Measurements from ENCODE around the gene CFAP46. TPM values are rescaled to one million over a fixed set of nuclear protein-coding genes. Genes with fewer than 3 reads are reported as not detected.

CFAP46 gene
- polyA plus RNA-seq, 3 donors = 0.07 TPM; not detected in 2

DNA sequence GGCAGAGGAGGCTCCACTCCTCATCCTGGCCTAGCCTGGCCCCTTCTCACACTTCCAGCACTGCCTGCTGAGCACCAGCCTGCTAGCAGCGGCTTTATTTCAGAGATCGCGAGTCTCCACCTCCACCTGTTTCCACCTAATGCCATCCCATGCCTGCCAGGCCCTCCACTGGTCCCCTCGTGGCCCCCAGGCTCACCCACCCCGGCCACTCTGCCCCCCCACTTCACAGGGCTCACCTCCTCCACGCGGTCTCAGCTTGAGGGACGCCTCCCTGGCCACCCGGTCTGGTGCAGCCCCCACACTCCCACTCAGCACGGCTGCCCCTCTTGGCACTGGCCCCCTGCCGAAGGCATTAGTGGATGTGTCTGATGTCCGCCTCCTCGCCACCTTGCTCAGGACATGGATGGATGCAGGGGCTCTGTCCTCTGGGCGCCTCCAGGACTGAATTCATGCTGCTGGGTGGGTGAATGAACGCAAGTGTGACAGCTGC is 152.7 kb downstream of the CFAP46 start:
- H3K27me3 ChIP-seq (ENCODE audit: control insufficient read depth in 2 of 2, insufficient read depth in 2 of 2, low read length in 2 of 2) = peaks cover 2 to 37% of the 10 kb centered on the region in 2 donors
- no peaks in the 10 kb centered on the region for H3K79me2 ChIP-seq (ENCODE audit: insufficient read depth, low read length)
- no peak for DNase-seq
- H3K4me3 ChIP-seq (replicated peaks in 1 of 3; ENCODE audit: low read depth in 2 of 3, low read length in 3 of 3) = no peak overlapping the region
- Mint-ChIP-seq H3K36me3 (no peaks in the 10 kb centered on the region), H3K9me3 (peaks cover 0 to 10% (median 0%) of the 10 kb centered on the region in 7 donors), H3K27ac (no peak overlapping the region), H3K27me3 (ENCODE audit: low read depth in 3 of 3) (peaks cover 27 to 63% (median 43%) of the 10 kb centered on the region in 3 donors), H3K4me1 (no peaks in the 10 kb centered on the region), H3K4me3 (peak overlapping the region in 1 of 2 donors; percentile 62)
- H3K27ac ChIP-seq (ENCODE audit: low read depth in 1 of 2, low read length in 2 of 2) = no peak overlapping the region
- intact Hi-C loops (cut with micrococcal nuclease) = no loop called here
- H3K9ac ChIP-seq (ENCODE audit: insufficient read depth, low read length, poor library complexity, severe bottlenecking) = no peak overlapping the region
- WGBS (ENCODE audit: insufficient coverage) = 71% methylated on average over 12 of the region's 15 CpGs
- H3K4me2 ChIP-seq (replicated peaks; ENCODE audit: extremely low read depth, low read length, poor library complexity, severe bottlenecking) = no peak overlapping the region
- no peaks in the 10 kb centered on the region for H3K4me1 ChIP-seq (ENCODE audit: control insufficient read depth in 1 of 2, insufficient read depth in 2 of 2, low read length in 2 of 2)
- H2AFZ ChIP-seq (ENCODE audit: insufficient read depth, low read depth, low read length, poor library complexity, severe bottlenecking) = no peak overlapping the region
- no peaks in the 10 kb centered on the region for H3K36me3 ChIP-seq (replicated peaks in 1 of 2; ENCODE audit: control insufficient read depth in 1 of 2, insufficient read depth in 2 of 2, low read length in 2 of 2)
- TF ChIP-seq, protein P1, sequence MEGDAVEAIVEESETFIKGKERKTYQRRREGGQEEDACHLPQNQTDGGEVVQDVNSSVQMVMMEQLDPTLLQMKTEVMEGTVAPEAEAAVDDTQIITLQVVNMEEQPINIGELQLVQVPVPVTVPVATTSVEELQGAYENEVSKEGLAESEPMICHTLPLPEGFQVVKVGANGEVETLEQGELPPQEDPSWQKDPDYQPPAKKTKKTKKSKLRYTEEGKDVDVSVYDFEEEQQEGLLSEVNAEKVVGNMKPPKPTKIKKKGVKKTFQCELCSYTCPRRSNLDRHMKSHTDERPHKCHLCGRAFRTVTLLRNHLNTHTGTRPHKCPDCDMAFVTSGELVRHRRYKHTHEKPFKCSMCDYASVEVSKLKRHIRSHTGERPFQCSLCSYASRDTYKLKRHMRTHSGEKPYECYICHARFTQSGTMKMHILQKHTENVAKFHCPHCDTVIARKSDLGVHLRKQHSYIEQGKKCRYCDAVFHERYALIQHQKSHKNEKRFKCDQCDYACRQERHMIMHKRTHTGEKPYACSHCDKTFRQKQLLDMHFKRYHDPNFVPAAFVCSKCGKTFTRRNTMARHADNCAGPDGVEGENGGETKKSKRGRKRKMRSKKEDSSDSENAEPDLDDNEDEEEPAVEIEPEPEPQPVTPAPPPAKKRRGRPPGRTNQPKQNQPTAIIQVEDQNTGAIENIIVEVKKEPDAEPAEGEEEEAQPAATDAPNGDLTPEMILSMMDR (IDR thresholded peaks at IDR 0.05) = no peak
- no peaks in the 10 kb centered on the region for H3K9me3 ChIP-seq (replicated peaks in 1 of 2; ENCODE audit: control insufficient read depth in 1 of 2, insufficient read depth in 1 of 2, low read length in 2 of 2)
- H4K20me1 ChIP-seq (ENCODE audit: insufficient read depth, low read length) = no peaks in the 10 kb centered on the region

DNA sequence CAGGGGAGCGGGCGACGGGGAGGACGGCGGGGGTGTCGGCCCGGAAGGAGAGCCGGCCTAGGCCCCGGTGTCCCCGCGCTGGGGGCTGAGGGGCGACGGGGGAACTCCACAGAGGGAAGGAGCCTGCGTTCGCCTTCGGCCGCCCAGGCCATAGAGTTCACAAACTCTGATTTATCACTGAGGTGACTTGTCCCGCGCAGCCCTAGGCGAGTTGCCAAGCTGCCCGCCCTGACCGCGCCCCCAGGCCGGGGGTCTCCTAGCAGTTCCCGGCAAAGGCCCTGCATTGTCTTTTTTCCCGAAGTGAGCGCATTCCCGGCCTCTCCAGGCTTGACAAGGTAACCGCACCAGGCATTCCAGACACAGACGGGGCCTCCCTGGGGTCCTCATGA is 153.5 kb downstream of the CFAP46 start:
- H3K27ac ChIP-seq (ENCODE audit: low read depth in 1 of 2, low read length in 2 of 2) = no peak overlapping the region
- no peaks in the 10 kb centered on the region for H3K79me2 ChIP-seq (ENCODE audit: insufficient read depth, low read length)
- Mint-ChIP-seq H3K9me3 (peaks cover 0 to 13% (median 0%) of the 10 kb centered on the region in 7 donors), H3K27me3 (ENCODE audit: low read depth in 3 of 3) (peaks cover 33 to 72% (median 50%) of the 10 kb centered on the region in 3 donors), H3K4me3 (peak overlapping the region in 1 of 2 donors; percentile 67), H3K4me1 (peaks cover 2% of the 10 kb centered on the region), H3K36me3 (peaks cover 0 to 2% of the 10 kb centered on the region in 2 donors), H3K27ac (no peak overlapping the region)
- H3K27me3 ChIP-seq (ENCODE audit: control insufficient read depth in 2 of 2, insufficient read depth in 2 of 2, low read length in 2 of 2) = peaks cover 4 to 45% of the 10 kb centered on the region in 2 donors
- no peaks in the 10 kb centered on the region for H3K4me1 ChIP-seq (ENCODE audit: control insufficient read depth in 1 of 2, insufficient read depth in 2 of 2, low read length in 2 of 2)
- no peak for DNase-seq
- H3K4me2 ChIP-seq (replicated peaks; ENCODE audit: extremely low read depth, low read length, poor library complexity, severe bottlenecking) = no peak overlapping the region
- H4K20me1 ChIP-seq (ENCODE audit: insufficient read depth, low read length) = peaks cover 4% of the 10 kb centered on the region
- peaks cover 0 to 4% of the 10 kb centered on the region in 2 donors for H3K9me3 ChIP-seq (replicated peaks in 1 of 2; ENCODE audit: control insufficient read depth in 1 of 2, insufficient read depth in 1 of 2, low read length in 2 of 2)
- intact Hi-C loops (cut with micrococcal nuclease) = no loop called here
- TF ChIP-seq, protein P1 (IDR thresholded peaks at IDR 0.05) = no peak
- WGBS (ENCODE audit: insufficient coverage) = 2% methylated on average over 30 of the region's 30 CpGs
- no peak overlapping the region for H3K4me3 ChIP-seq (replicated peaks in 1 of 3; ENCODE audit: low read depth in 2 of 3, low read length in 3 of 3)
- H3K36me3 ChIP-seq (replicated peaks in 1 of 2; ENCODE audit: control insufficient read depth in 1 of 2, insufficient read depth in 2 of 2, low read length in 2 of 2) = no peaks in the 10 kb centered on the region
- no peak overlapping the region for H3K9ac ChIP-seq (ENCODE audit: insufficient read depth, low read length, poor library complexity, severe bottlenecking)
- H2AFZ ChIP-seq (ENCODE audit: insufficient read depth, low read depth, low read length, poor library complexity, severe bottlenecking) = no peak overlapping the region

All from CD14-positive monocyte (primary cell).